HG03159 (cell line): ENCODE results near the gene ANKRD63.

Source experiments
- ATAC-seq: cut with Tn5 transposase; IDR thresholded peaks from one replicate; pipeline ENCODE4 v1.9.1; 2021; ENCODE audit warnings: mild to moderate bottlenecking, moderate library complexity; ENCODE audit not compliant: unreplicated experiment

The ANKRD63 gene

DNA sequence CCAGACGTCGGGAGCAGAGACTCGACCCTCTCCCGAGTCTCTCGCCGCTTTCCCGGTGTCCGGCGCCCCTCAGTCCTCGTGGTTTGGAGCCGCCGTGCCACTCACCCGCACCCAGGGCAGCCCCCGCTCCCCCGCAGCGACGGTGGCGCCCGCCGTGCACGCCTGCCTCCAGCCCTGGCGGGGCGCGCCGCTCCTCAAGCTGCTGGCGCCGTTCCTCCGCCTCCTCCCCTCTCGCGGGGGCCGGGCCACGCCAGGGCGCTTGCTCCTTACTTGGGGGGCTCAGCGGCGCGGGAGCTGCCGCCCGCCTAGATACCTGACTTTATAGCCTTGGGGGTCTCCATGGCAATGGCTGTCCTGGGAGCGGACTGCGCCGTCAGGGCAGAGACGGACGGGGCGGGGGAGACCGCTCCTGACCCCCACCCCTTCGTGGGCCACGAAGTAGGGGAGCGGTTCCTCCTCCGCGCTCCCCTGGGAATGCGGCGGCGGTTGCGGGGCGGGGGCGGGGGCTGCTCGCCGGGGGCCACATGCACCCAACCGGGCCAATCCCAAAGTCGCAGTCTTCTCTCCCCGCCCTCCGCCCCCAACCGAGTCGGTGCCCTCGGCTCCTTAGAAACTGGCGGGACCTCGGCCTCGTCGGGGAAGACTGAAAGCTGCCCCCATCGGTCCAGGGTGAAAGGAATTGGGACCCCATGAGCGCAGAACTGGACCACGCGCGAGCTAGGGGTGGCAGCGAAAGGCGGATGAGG is at the start of gene ANKRD63:
ANKRD63 (minus strand) TSS at position 196 of the 746 bp plus-strand sequence. CDS start 478 bp downstream, outside the sequence.
- no peak for ATAC-seq

DNA sequence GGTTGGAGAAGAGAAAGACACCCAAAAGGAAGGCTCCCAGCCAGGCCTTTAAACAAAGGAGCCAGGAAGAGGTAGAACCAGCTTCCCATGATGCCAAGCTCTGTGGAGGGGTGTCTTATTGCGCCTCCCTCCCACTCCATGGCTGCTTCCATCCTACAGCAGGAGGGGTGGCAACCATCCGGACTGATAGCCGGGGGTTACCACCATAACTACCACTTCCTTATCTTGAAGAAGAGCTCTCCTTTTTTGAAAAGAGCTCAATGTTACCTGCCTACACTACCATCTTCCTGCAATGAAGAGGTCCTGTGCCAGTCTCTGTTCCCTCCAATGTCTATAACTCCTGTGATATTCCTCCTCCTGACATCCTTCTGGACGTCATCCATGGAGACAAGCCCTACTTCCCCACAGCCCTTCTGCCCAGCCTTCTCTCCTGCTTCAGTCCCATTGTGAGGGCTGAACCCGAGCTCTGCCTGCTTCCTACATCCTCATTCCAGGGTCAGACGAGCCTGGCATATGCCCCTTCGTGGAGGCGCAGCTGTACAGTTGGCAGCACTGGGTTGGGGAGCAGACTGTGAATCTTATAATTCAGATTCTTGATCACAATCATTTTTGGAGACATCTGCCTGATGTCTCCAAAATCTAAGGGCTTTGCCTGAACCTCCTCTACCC is 49.4 kb upstream of the ANKRD63 start:
- ATAC-seq = no peak

GRCh38 chr15:40331637-40332036 is 48.8 kb upstream of the ANKRD63 start:
- ATAC-seq = no peak

GRCh38 chr15:40331026-40331425 is 48.2 kb upstream of the ANKRD63 start:
- ATAC-seq = no peak

- no peak for ATAC-seq
Observed at GRCh38 chr15:40330368-40330836, 47.5 kb upstream of the ANKRD63 start.

GRCh38 chr15:40329804-40330203 is 46.9 kb upstream of the ANKRD63 start:
- no peak for ATAC-seq

DNA sequence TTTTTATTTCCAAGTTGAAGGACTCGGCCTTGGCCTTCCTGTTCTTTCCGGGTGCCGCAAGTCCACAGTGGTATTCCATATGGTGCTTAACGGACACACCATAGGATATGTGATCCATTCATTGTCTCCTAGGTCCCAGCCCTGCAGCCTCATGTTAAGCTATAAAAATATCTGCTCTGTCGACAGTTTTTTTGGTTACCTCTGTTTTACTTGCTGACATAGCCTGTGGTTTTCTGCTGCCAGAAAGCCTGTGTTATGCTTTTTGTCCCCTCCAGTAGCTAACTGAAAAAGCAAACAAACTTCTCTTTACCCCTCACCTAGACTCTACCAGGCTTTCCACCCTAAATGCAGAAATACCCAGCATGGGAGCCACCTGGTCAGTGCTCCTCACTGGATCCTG is 45.9 kb upstream of the ANKRD63 start:
- ATAC-seq = no peak

GRCh38 chr15:40328176-40328575 is 45.3 kb upstream of the ANKRD63 start:
- ATAC-seq = no peak

- ATAC-seq = no peak
Observed at GRCh38 chr15:40327457-40327856, 44.6 kb upstream of the ANKRD63 start.

DNA sequence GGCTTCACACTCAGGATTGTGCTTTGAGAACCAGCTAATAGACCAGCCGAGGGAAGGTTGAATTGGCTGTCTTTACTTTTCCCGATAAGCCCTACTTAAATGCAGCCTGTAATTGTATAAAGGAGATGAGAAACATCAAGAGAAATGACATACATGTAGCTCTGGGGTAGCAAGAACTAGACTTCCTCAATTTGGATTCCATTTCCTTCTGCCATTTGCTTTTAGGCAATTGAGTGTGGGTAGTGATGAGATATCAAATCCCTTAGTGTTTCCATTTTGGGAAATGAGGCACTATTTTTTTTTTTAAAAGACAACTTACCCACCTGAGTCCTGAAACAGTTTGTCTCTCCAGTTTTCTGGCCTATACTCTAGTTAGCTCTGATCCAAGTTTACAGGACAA is 42.8 kb upstream of the ANKRD63 start:
- ATAC-seq = no peak

- no peak for ATAC-seq
Observed at GRCh38 chr15:40325188-40325587, 42.3 kb upstream of the ANKRD63 start.

DNA sequence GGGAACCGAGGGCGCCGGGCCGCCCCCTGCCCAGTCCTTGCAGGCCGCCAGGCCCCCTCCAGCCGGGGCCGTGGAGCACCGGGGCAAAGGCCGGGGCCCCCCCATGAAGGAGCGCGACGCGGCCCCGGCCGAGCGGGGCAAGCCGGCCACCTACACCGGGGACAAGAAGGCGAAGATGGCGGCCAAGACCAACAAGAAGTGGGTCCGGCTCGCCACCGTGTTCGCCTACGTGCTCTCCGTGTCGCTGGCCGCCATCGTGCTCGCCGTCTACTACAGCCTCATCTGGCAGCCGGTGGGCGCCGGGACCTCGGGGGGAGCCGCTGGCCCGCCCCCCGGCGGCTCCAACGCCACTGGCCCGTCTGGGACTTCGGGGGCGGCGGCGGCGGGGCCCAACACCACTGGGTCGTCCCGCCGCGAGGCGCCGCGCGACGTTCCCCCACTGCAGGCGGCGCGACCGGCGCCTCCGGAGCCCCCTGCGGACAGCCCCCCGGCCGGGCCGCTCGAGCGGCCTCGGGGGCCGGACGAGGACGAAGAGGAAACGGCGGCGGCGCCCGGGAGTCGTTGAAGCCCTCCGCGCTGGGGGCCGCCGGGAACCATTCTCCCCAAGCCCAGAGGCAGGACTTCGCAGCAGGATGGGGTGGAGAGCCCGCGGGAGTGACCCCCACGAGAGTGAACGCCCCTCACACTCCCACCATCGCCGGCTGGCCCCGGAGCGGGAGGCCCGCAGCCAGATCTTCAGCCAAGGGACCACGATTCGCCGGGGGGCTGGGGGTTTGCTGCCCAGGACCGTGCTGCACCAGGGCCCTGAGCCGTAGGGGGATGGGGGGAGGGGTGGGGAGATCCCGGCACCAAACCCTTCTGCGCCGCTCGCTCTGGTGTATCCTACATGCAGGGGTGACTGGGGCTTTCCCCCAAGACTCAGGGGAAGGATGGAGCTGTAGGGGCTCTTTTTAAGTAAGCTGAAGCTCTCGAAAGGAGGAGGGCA is 41.4 kb upstream of the ANKRD63 start:
- peak; percentile 4 for ATAC-seq

DNA sequence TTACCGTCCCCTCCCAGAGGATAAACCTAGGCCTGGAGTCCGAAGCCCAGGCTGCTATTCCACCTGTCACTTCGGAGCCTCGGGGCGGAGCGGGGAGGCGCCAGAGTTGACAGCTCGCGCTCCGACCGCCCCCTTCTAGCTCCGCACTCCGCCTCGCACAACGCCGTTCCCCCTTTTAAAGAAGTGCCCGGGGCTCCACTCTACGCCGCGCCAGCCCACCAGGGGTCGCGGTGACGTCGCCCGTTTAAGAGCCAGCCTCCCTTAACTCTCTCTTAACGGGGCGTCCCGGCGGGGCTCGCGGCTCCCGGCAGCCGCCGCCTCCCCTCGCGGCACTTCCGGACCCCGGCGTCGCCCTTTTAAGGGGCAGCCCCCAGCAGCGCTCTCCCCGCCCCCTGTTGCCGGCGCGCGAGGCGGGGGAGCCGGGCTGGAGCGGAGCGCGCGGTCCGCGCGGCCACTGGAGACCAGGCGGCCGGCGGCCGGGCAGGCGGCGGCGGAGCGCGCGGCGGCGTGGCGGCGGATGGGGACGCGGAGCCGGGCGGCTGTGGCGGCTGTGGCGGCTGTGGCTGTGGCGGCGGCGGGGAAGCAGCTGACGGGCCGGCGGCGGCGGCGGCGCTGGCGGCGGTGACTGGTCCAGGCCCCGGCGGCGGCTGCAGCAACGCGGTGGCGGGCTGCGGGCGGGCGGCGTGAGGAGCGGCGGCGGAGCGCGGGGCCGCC is 40.5 kb upstream of the ANKRD63 start, which contains the start of gene INAFM2:
INAFM2 (plus strand) TSS at position 454 of the 714 bp plus-strand sequence. CDS start 364 bp downstream, outside the sequence.
- peak; percentile 89 for ATAC-seq

DNA sequence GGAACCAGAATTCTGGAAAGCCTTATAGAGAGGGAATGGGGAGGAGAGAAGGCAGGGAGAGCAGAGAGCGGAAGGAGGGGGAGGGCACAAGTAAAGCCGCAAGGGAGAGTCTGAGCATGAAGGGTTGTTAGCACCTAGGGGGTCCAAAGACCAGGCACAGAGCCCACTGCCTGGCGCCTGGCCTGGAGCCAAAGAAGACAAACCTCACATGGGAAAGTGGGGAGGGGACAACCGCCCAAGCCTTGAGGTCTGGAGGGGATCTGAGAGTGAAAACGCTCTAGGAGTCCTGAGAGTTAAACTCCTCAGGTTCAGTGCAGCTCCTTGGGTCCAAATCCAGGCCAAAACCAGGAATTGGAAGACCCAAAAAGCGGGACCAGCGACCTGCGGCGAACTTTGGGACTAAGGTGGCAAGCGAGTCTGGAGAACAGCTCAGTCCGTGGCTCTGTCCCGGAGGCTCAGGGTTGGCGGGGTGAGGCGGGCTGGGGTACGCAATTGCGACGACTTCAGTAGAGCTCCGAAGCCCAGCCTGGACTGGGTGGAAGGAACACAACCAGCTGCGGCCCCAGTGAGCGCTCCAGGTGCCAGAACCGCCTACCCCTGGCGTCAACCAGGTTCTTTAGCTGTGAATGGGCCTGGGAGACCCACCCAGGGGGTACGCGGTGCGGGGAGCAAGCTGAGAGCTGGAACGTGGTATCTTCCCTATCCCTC is 39.8 kb upstream of the ANKRD63 start:
- no peak for ATAC-seq

- ATAC-seq = no peak
Observed at GRCh38 chr15:40320931-40321371, 38.1 kb upstream of the ANKRD63 start.

DNA sequence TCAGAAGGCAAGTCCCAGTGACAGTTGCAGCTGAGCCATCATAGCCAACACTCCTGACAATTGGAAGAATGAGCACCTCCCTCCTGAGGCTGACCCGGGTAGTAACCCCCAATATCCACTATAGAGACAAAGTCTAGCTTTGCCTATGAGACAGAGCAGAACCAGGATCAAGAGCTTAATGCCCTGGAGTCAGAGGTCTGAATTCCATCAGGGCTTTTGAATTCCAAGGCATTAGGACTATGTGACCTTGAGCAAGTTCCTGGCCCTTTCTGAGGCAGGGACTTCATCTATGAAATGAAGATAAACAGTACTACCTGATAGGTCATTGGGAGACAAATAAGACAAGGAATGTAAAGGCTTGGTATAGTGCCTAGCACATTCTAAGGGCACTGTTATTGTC is 37.5 kb upstream of the ANKRD63 start:
- ATAC-seq = no peak

DNA sequence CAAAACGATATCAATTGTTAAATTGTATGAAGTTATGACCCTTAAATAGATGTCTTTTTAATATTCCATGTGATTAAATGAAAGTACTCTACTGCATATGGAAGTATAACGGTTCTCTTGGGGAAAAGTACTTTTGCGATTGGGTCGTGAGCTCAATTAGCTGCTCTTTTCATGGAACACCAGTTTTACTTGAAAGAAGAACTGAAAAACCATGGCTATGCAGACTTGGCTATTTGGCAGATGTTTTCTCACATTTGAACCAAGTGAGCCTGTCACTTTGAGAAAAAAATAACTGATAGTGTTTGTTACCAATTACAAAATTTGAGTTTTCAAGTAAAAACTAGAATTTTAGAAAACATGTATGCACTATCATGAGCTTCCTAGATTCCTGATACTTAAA is 34.7 kb upstream of the ANKRD63 start:
- ATAC-seq = no peak

DNA sequence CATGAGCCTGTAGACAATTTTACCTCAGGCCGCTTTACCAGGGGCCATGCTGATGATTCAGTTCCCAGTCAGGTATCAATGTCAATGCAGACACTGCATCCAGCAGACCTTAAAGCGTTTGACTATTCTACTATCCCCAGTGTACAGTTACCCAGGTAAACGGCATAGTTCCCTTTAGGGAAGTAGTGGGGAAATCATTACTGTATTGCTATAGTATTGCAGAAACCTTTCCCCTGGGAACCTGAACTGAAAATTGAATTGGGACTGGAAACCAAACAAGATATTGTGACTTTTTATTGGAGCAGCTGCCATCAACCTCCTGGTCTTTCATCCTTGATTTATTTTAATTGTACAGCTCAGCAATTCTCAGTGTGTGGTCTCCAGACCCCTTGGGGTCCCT is 34.1 kb upstream of the ANKRD63 start:
- ATAC-seq = no peak

DNA sequence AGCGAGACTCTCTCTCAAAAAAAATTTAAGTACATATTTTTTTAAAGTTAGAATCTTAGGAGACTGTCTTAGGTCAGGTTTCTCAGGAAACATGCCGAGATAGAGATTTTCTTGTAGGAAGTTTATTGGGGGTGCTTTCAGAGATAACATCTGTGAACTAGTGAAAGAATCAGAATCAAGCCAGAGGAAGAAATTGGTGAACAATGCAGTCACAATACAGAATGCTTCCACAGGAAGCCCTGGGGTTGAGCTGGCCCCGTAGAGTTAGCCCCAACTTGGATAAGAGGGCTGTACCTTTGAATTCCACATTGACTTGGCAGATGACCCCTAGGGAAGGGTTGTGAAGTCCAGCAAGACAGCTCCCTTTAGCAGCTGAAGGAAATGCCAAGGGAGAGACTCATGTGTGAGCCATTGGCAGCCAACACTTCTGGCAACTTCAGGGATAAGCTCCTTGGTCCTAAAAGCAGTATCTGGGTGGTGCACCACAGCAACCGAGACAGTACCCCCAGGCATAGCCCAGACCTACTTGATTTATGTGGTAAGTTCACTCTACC is 31.9 kb upstream of the ANKRD63 start:
- no peak for ATAC-seq
